SK-N-SH (cell line): Measurements from ENCODE around the gene GNAT2. TPM values are rescaled to one million over a fixed set of nuclear protein-coding genes. Genes with fewer than 3 reads are reported as not detected.

Experiments used
- CTCF ChIA-PET: fragments of 300-600, 350-600 bp; formaldehyde crosslinking; extraction: SDS; loops from one replicate; lab custom pipeline; 2021; lab: Yijun Ruan, JAX
- POLR2A ChIA-PET: fragments of 350-600 bp; sonication (Branson Sonifier 250); formaldehyde crosslinking; extraction: SDS; loops from one replicate; lab custom pipeline; 2020; ENCODE audit warnings: antibody characterized with exemption, inconsistent platforms; lab: Yijun Ruan, JAX
- DNase-seq: peaks from one replicate; pipeline ENCODE4 v3.0.0; 2012
- H2AFZ ChIP-seq: fragments of 200-600 bp; sonication (generic); 2 replicates; pipeline ENCODE4 v1.8.1; 2016; ENCODE audit warnings: antibody characterized with exemption, mild to moderate bottlenecking, low read depth
- H3F3A ChIP-seq: fragments of 200-600 bp; sonication (generic); replicated peaks from 2 replicates; pipeline ENCODE3; 2016; ENCODE audit warnings: antibody characterized with exemption, mild to moderate bottlenecking; ENCODE audit not compliant: insufficient read depth
- H3K27ac ChIP-seq, 2 experiments: fragments of 200-500 bp in 1 of 2; fragments of 200-600 bp in 1 of 2; sonication (Bioruptor generic) in 1 of 2; sonication (generic), shearing (Covaris generic) in 1 of 2; 2 replicates each; pipeline versions ENCODE4 v1.5.1 to v1.6.1; 2014 to 2016; ENCODE audit warnings: low read depth in 2 of 2, inconsistent platforms in 1 of 2, low read length in 1 of 2, mild to moderate bottlenecking in 1 of 2, mixed read lengths in 1 of 2
- H3K27me3 ChIP-seq: fragments of 200-600 bp; sonication (generic), shearing (Covaris generic); 2 replicates; pipeline ENCODE4 v1.6.1; 2016; ENCODE audit warnings: mixed run types; ENCODE audit not compliant: insufficient read depth
- H3K36me3 ChIP-seq, 2 experiments: fragments of 200-500 bp in 1 of 2; fragments of 200-600 bp in 1 of 2; sonication (Bioruptor generic) in 1 of 2; sonication (generic) in 1 of 2; replicated peaks in 1 of 2; 2 replicates each; pipeline versions ENCODE3 to v1.5.1; 2014 to 2016; ENCODE audit warnings: low read length in 1 of 2, mild to moderate bottlenecking in 1 of 2; ENCODE audit not compliant: insufficient read depth in 2 of 2, control insufficient read depth in 1 of 2
- H3K4me1 ChIP-seq, 2 experiments: fragments of 200-500 bp in 1 of 2; fragments of 200-600 bp in 1 of 2; sonication (Bioruptor generic) in 1 of 2; sonication (generic), shearing (Covaris generic) in 1 of 2; 2 replicates each; pipeline versions ENCODE4 v1.5.1 to v1.6.1; 2014 to 2016; ENCODE audit warnings: low read depth in 1 of 2, low read length in 1 of 2, mixed run types in 1 of 2; ENCODE audit not compliant: insufficient read depth in 2 of 2, control insufficient read depth in 1 of 2
- H3K4me2 ChIP-seq: fragments of 200-600 bp; sonication (generic), shearing (Covaris generic); 2 replicates; pipeline ENCODE4 v1.6.1; 2017; ENCODE audit warnings: mixed run types
- H3K4me3 ChIP-seq, 2 experiments: fragments of 200-500 bp in 1 of 2; fragments of 200-600 bp in 1 of 2; sonication (Bioruptor generic) in 1 of 2; sonication (generic), shearing (Covaris generic) in 1 of 2; 2 replicates each; pipeline versions ENCODE4 v1.5.1 to v1.8.1; 2014 to 2016; ENCODE audit warnings: low read depth in 2 of 2, inconsistent platforms in 1 of 2, low read length in 1 of 2, mild to moderate bottlenecking in 1 of 2, mixed read lengths in 1 of 2, moderate library complexity in 1 of 2
- H3K79me2 ChIP-seq: fragments of 200-600 bp; sonication (generic); 2 replicates; pipeline ENCODE4 v1.8.1; 2017; ENCODE audit warnings: mild to moderate bottlenecking; ENCODE audit not compliant: insufficient read depth
- H3K9ac ChIP-seq: fragments of 200-600 bp; sonication (generic); 2 replicates; pipeline ENCODE4 v1.6.1; 2017; ENCODE audit warnings: mixed run types
- H3K9me2 ChIP-seq: fragments of 200-600 bp; sonication (generic); 2 replicates; pipeline ENCODE4 v1.6.1; 2017; ENCODE audit warnings: mixed run types
- H3K9me3 ChIP-seq: fragments of 200-600 bp; sonication (generic); 2 replicates; pipeline ENCODE4 v1.6.1; 2017; ENCODE audit warnings: mixed run types, mild to moderate bottlenecking, moderate library complexity
- H4K20me1 ChIP-seq: fragments of 200-600 bp; sonication (generic); 2 replicates; pipeline ENCODE4 v1.6.1; 2017; ENCODE audit warnings: mild to moderate bottlenecking, mixed run types; ENCODE audit not compliant: insufficient read depth
- ELF1 ChIP-seq: IDR thresholded peaks from 2 replicates; pipeline ENCODE4 v1.4.0; 2012
- EP300 ChIP-seq, 2 experiments: IDR thresholded peaks; 2 replicates each; pipeline versions ENCODE4 v1.4.0 to v1.6.1; 2012; ENCODE audit warnings: borderline replicate concordance in 1 of 2, low read depth in 1 of 2, low read length in 1 of 2
- FOSL2 ChIP-seq: IDR thresholded peaks from 2 replicates; pipeline ENCODE4 v1.4.0; 2012; ENCODE audit warnings: low read depth, mild to moderate bottlenecking, moderate library complexity, borderline replicate concordance
- FOXJ3 ChIP-seq: sonication (generic); formaldehyde crosslinking; IDR thresholded peaks from 2 replicates; pipeline ENCODE4 v1.5.1; 2020; ENCODE audit warnings: mild to moderate bottlenecking, missing genetic modification reagents
- FOXM1 ChIP-seq: IDR thresholded peaks from 2 replicates; pipeline ENCODE4 v1.4.0; 2012; ENCODE audit warnings: low read depth, mild to moderate bottlenecking
- JUND ChIP-seq: IDR thresholded peaks from 2 replicates; pipeline ENCODE4 v1.4.0; 2012
- MXI1 ChIP-seq: IDR thresholded peaks from 2 replicates; pipeline ENCODE4 v1.6.1; 2012; ENCODE audit warnings: mild to moderate bottlenecking, low read depth, low read length, improper control_type of control experiment
- NFIC ChIP-seq: IDR thresholded peaks from 2 replicates; pipeline ENCODE4 v1.4.0; 2012; ENCODE audit warnings: borderline replicate concordance
- NRF1 ChIP-seq: IDR thresholded peaks from 2 replicates; pipeline ENCODE4 v1.6.1; 2012; ENCODE audit warnings: low read depth, mild to moderate bottlenecking, low read length
- PBX3 ChIP-seq: IDR thresholded peaks from 2 replicates; pipeline ENCODE4; 2012
- RAD21 ChIP-seq: IDR thresholded peaks from 2 replicates; pipeline ENCODE4 v1.6.1; 2012; ENCODE audit warnings: mild to moderate bottlenecking, low read length
- REST ChIP-seq: IDR thresholded peaks from 2 replicates; pipeline ENCODE4 v1.6.1; 2012; ENCODE audit warnings: mild to moderate bottlenecking, low read depth, low read length, moderate library complexity
- TCF12 ChIP-seq: IDR thresholded peaks from 2 replicates; pipeline ENCODE4 v1.4.0; 2012
- USF2 ChIP-seq: fragments of 150-350 bp; IDR thresholded peaks from 2 replicates; pipeline ENCODE4 v1.6.1; 2017; ENCODE audit warnings: antibody characterized with exemption, low read length, low read depth, borderline replicate concordance
- YY1 ChIP-seq: IDR thresholded peaks from 2 replicates; pipeline ENCODE4 v1.4.0; 2012; ENCODE audit warnings: low read depth, mild to moderate bottlenecking
- WGBS: methylation state at CpG from one replicate; pipeline ENCODE4 v1.1.6; 2017; ENCODE audit warnings: low lambda C conversion rate; 5-methylcytosine and 5-hydroxymethylcytosine counted together
- polyA plus RNA-seq, 3 experiments: library from polyadenylated mRNA; depleted of rRNA; stranded (reverse); fragments of >200 nt; gene quantifications; 2 replicates each; pipeline ENCODE4 v1.2.3, GENCODE V29; 2012

GNAT2 gene
- polyA plus RNA-seq, 1 of the 3 experiments (the other 2 are of a cell fraction): 0.16 TPM

- TF ChIP-seq USF2 (no peak), JUND (no peak; the same call in 1 of the 2 replicates), YY1 (no peak), FOXJ3 (CRISPR knock-in tag) (no peak)
Measured at GRCh38 chr1:109610609-109611307, 8.7 kb downstream of the GNAT2 start (continued).

GRCh38 chr1:109609881-109610280, 9.5 kb downstream of the GNAT2 start:
- Histone ChIP-seq H4K20me1 (no peaks in the 10 kb centered on the region), H2AFZ (no peak overlapping the region), H3K4me2 (no peak overlapping the region), H3K27me3 (no peaks in the 10 kb centered on the region), H3K9me2 (no peaks in the 10 kb centered on the region), H3K79me2 (no peaks in the 10 kb centered on the region), H3K27ac (no peak overlapping the region; a peak in 1 of 4 replicates), H3K4me3 (no peak overlapping the region), H3K4me1 (peaks cover 0 to 5% of the 10 kb centered on the region in 2 experiments; a peak in 1 of 4 replicates), H3K9me3 (no peaks in the 10 kb centered on the region), H3K36me3 (peaks cover 3 to 13% of the 10 kb centered on the region in 2 experiments), H3K9ac (no peak overlapping the region), H3F3A (peaks cover 10% of the 10 kb centered on the region)
- WGBS: 96% methylated on average over 3 of the region's 3 CpGs
- TF ChIP-seq NRF1 (no peak), RAD21 (no peak), PBX3 (no peak), ELF1 (no peak), REST (no peak), FOSL2 (no peak), MXI1 (no peak), TCF12 (no peak), EP300 (IDR thresholded peaks at IDR 0.05; ENCODE audit: borderline replicate concordance in 1 of 2, low read depth in 1 of 2, low read length in 1 of 2) (no peak), NFIC (no peak), YY1 (no peak), FOXM1 (no peak)
- ChIA-PET CTCF (interaction anchor here (0.7 to 0.9 kb wide), 3 partner anchors 13 to 30 kb away, joined by 3 to 5 read pairs (median 5); no protein-coding TSS in a partner anchor), POLR2A (no interaction called here)
- DNase-seq: no peak
